ENCODE measurements around the gene WDR90.

DNA sequence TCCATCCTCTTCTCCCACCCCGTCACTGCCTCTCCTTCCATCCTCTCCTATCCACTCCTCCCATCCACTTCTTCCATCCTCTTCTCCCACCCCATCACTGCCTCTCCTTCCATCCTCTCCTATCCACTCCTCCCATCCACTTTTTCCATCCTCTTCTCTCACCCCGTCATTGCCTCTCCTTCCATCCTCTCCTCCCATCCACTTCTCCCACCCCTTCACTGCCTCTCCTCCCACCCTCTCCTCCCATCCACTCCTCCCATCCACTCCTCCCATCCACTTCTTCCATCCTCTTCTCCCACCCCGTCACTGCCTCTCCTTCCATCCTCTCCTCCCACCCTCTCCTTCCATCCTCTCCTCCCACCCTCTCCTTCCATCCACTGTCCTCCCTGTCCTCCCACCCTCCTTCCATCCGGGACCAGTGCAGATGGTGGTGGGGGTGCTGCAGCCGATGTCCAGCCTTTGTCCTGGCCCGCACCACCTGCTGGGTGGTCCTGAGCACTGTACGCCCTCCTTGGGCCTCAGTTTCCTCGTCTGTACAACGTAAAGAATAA is 17.3 kb upstream of the WDR90 start:
- TF ChIP-seq, protein P1, sequence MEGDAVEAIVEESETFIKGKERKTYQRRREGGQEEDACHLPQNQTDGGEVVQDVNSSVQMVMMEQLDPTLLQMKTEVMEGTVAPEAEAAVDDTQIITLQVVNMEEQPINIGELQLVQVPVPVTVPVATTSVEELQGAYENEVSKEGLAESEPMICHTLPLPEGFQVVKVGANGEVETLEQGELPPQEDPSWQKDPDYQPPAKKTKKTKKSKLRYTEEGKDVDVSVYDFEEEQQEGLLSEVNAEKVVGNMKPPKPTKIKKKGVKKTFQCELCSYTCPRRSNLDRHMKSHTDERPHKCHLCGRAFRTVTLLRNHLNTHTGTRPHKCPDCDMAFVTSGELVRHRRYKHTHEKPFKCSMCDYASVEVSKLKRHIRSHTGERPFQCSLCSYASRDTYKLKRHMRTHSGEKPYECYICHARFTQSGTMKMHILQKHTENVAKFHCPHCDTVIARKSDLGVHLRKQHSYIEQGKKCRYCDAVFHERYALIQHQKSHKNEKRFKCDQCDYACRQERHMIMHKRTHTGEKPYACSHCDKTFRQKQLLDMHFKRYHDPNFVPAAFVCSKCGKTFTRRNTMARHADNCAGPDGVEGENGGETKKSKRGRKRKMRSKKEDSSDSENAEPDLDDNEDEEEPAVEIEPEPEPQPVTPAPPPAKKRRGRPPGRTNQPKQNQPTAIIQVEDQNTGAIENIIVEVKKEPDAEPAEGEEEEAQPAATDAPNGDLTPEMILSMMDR (IDR thresholded peaks at IDR 0.05): no peak
- TF ChIP-seq POLR2A (IDR thresholded peaks at IDR 0.05): no peak

Data from adrenal gland (tissue), 5 donors.